Brain microvascular endothelial cell (primary cell): ENCODE results near the gene ME2.

ENCODE experiments used
- DNase-seq: peaks from one replicate; pipeline ENCODE4 v3.0.0-alpha.2; 2020
- H3K27ac ChIP-seq: fragments of 250-450 bp; sonication (Bioruptor Pico); 2 replicates; pipeline ENCODE4 v1.5.1; 2020; ENCODE audit warnings: mild to moderate bottlenecking, moderate library complexity
- H3K27me3 ChIP-seq: fragments of 250-450 bp; sonication (Bioruptor Pico); replicated peaks from 2 replicates; pipeline ENCODE4 v1.5.1; 2020; ENCODE audit warnings: mild to moderate bottlenecking
- H3K36me3 ChIP-seq: fragments of 250-450 bp; sonication (Bioruptor Pico); replicated peaks from 2 replicates; pipeline ENCODE4 v1.5.1; 2020; ENCODE audit warnings: mild to moderate bottlenecking
- H3K4me3 ChIP-seq: 2 replicates; pipeline ENCODE4 v1.5.1; 2011; ENCODE audit warnings: low read depth, mild to moderate bottlenecking, control low read depth, low read length, moderate library complexity
- CTCF ChIP-seq: IDR thresholded peaks from 2 replicates; pipeline ENCODE4 v1.5.1; 2011; ENCODE audit warnings: low read depth, mild to moderate bottlenecking, moderate library complexity, low read length, control low read depth, inconsistent platforms; ENCODE audit errors: missing control alignments
- in situ Hi-C: cut with HindIII; loops from 2 replicates; pipeline ENCODE4 v1.10.0; 2017; ENCODE audit warnings: low sequenced_read_pairs, low pct_ligation_motif_present

The ME2 gene

GRCh38 chr18:50895350-50896045 is 16.6 kb downstream of the ME2 start:
- no peak for DNase-seq

GRCh38 chr18:50896093-50896492 is 17.2 kb downstream of the ME2 start:
- DNase-seq = no peak
- Histone ChIP-seq H3K4me3 (no peak overlapping the region), H3K27ac (no peak overlapping the region), H3K27me3 (no peaks in the 10 kb centered on the region), H3K36me3 (peaks cover 2% of the 10 kb centered on the region)
- in situ Hi-C loops = no loop called here
- no peak for TF ChIP-seq CTCF

More at GRCh38 chr18:50895350-50896045, 16.6 kb downstream of the ME2 start:
- Histone ChIP-seq H3K4me3 (no peak overlapping the region), H3K27me3 (no peaks in the 10 kb centered on the region), H3K27ac (no peak overlapping the region), H3K36me3 (peaks cover 2% of the 10 kb centered on the region)
- no peak for TF ChIP-seq CTCF
- in situ Hi-C loops = no loop called here

GRCh38 chr18:50898919-50899318 is 20.0 kb downstream of the ME2 start:
- no peak overlapping the region for H3K27ac ChIP-seq
- no peak overlapping the region for H3K4me3 ChIP-seq
- no peak for DNase-seq
- H3K27me3 ChIP-seq = no peaks in the 10 kb centered on the region
- peaks cover 2% of the 10 kb centered on the region for H3K36me3 ChIP-seq
- TF ChIP-seq CTCF = no peak
- in situ Hi-C loops = no loop called here

- no peak for DNase-seq
- no peak for TF ChIP-seq CTCF
- Histone ChIP-seq H3K27me3 (no peaks in the 10 kb centered on the region), H3K4me3 (no peak overlapping the region), H3K27ac (no peak overlapping the region), H3K36me3 (no peaks in the 10 kb centered on the region)
- in situ Hi-C loops = no loop called here
These were observed 23.9 kb downstream of the ME2 start for GRCh38 chr18:50902797-50903196.

GRCh38 chr18:50906843-50907242 is 27.9 kb downstream of the ME2 start:
- no peaks in the 10 kb centered on the region for H3K27me3 ChIP-seq
- in situ Hi-C loops = no loop called here
- peaks cover 2% of the 10 kb centered on the region for H3K36me3 ChIP-seq
- no peak for TF ChIP-seq CTCF
- no peak overlapping the region for H3K4me3 ChIP-seq
- H3K27ac ChIP-seq = no peak overlapping the region
- no peak for DNase-seq

GRCh38 chr18:50909261-50909660 is 30.3 kb downstream of the ME2 start:
- no peak for DNase-seq

More at GRCh38 chr18:50909261-50909660, 30.3 kb downstream of the ME2 start:
- Histone ChIP-seq H3K36me3 (peaks cover 4% of the 10 kb centered on the region), H3K27me3 (no peaks in the 10 kb centered on the region), H3K4me3 (no peak overlapping the region), H3K27ac (no peak overlapping the region)
- TF ChIP-seq CTCF = no peak
- in situ Hi-C loops = no loop called here
